ENCODE results near the gene PFDN6.
"Not testable (repeated sequence)": the region's sequence is repeated elsewhere in the genome, so short reads cannot be mapped to it uniquely, and the experiment has no call there.

Gene PFDN6

GRCh38 chr6:33264015-33264414 lies 25.4 kb upstream of the PFDN6 start:
- FAIRE-seq = no peak
- DNase-seq (ENCODE audit: insufficient read length, low spot score) = no peak
- TF ChIP-seq CTCF (IDR thresholded peaks at IDR 0.05; ENCODE audit: insufficient read depth, missing control alignments) = no peak

GRCh38 chr6:33271117-33271467 lies 18.3 kb upstream of the PFDN6 start:
- TF ChIP-seq CTCF (IDR thresholded peaks at IDR 0.05; ENCODE audit: insufficient read depth, missing control alignments) = no peak
- FAIRE-seq (no peak), DNase-seq (ENCODE audit: insufficient read length, low spot score) (no peak)

GRCh38 chr6:33271468-33272274 lies 17.7 kb upstream of the PFDN6 start, which contains the start of the genes RPS18 and VPS52:
Gene RPS18, plus strand, starts transcription at chr6:33272075. Its CDS starts 45 bp downstream, at chr6:33272120.
Gene VPS52, minus strand, starts transcription at chr6:33271876. Its CDS starts 201 bp downstream, at chr6:33271675.
- FAIRE-seq (no peak), DNase-seq (ENCODE audit: insufficient read length, low spot score) (peak; percentile 71)

GRCh38 chr6:33272275-33273128 lies 16.9 kb upstream of the PFDN6 start:
- DNase-seq (ENCODE audit: insufficient read length, low spot score) (no peak), FAIRE-seq (no peak)
- no peak for TF ChIP-seq CTCF (IDR thresholded peaks at IDR 0.05; ENCODE audit: insufficient read depth, missing control alignments)

More at GRCh38 chr6:33271468-33272274, 17.7 kb upstream of the PFDN6 start, which contains the start of the genes RPS18 and VPS52:
- no peak for TF ChIP-seq CTCF (IDR thresholded peaks at IDR 0.05; ENCODE audit: insufficient read depth, missing control alignments)

- FAIRE-seq = no peak
- no peak for DNase-seq (ENCODE audit: insufficient read length, low spot score)
- TF ChIP-seq CTCF (IDR thresholded peaks at IDR 0.05; ENCODE audit: insufficient read depth, missing control alignments) = no peak
Observed at GRCh38 chr6:33273129-33273923, 16.1 kb upstream of the PFDN6 start.

- FAIRE-seq = no peak
- TF ChIP-seq CTCF (IDR thresholded peaks at IDR 0.05; ENCODE audit: insufficient read depth, missing control alignments) = no peak
- no peak for DNase-seq (ENCODE audit: insufficient read length, low spot score)
Observed at GRCh38 chr6:33273924-33274902, 15.2 kb upstream of the PFDN6 start.

- not testable (repeated sequence) for FAIRE-seq
Observed at GRCh38 chr6:33275795-33276580, 13.4 kb upstream of the PFDN6 start.

More at GRCh38 chr6:33275795-33276580, 13.4 kb upstream of the PFDN6 start:
- DNase-seq (ENCODE audit: insufficient read length, low spot score) = not testable (repeated sequence)
